Upper lobe of left lung (tissue), 6 donors: Measurements from ENCODE around the gene IGFL2. TPM values are rescaled to one million over a fixed set of nuclear protein-coding genes. Genes with fewer than 3 reads are reported as not detected.
A peak's percentile ranks its signal among the peaks of the same experiment; 100 is the strongest.
"Not testable (repeated sequence)": the region's sequence is repeated elsewhere in the genome, so short reads cannot be mapped to it uniquely, and the experiment has no call there.

Experiments
- ATAC-seq, 2 donors: fragments of 200-7000 bp; cut with Tn5 transposase; one replicate each; pipeline ENCODE4 v1.9.1; 2022; ENCODE audit warnings: mild to moderate bottlenecking in 2 of 2, moderate library complexity in 2 of 2; ENCODE audit not compliant: low FRiP score in 2 of 2
- DNase-seq, 2 donors: peaks; one replicate each; pipeline ENCODE4 v3.0.0-alpha.2; 2019 to 2020
- H3K27ac ChIP-seq, 4 donors: fragments of 200-600 bp; sonication (generic); one replicate each; pipeline ENCODE4 v1.5.1; 2016 to 2019
- H3K27me3 ChIP-seq, 4 donors: fragments of 200-600 bp; sonication (generic); one replicate each; pipeline ENCODE4 v1.5.1; 2017 to 2019
- H3K36me3 ChIP-seq, 4 donors: fragments of 200-600 bp; sonication (generic); one replicate each; pipeline ENCODE4 v1.5.1; 2016 to 2019
- H3K4me1 ChIP-seq, 4 donors: fragments of 200-600 bp; sonication (generic); one replicate each; pipeline ENCODE4 v1.5.1; 2018 to 2019
- H3K4me3 ChIP-seq, 4 donors: fragments of 200-600 bp; sonication (generic); one replicate each; pipeline ENCODE4 v1.5.1; 2017 to 2019; ENCODE audit warnings: mild to moderate bottlenecking in 2 of 4, moderate library complexity in 1 of 4
- H3K9me3 ChIP-seq, 4 donors: fragments of 200-600 bp; sonication (generic); one replicate each; pipeline ENCODE4 v1.5.1; 2018 to 2019
- EP300 ChIP-seq, 4 donors: sonication (generic); formaldehyde crosslinking; IDR thresholded peaks; one replicate each; pipeline ENCODE4 v1.5.1; 2017; ENCODE audit warnings: antibody characterized with exemption in 4 of 4, control low read depth in 2 of 4
- POLR2A ChIP-seq, 4 donors: fragments of 450-650 bp; IDR thresholded peaks; one replicate each; pipeline ENCODE4 v1.5.1; 2016 to 2017; ENCODE audit warnings: antibody characterized with exemption in 4 of 4, mild to moderate bottlenecking in 2 of 4
- POLR2AphosphoS5 ChIP-seq, 2 donors: sonication (generic); formaldehyde crosslinking; IDR thresholded peaks; one replicate each; pipeline ENCODE4 v1.5.1; 2017; ENCODE audit warnings: antibody characterized with exemption in 2 of 2
- WGBS, 2 donors: methylation state at CpG; one replicate each; pipeline ENCODE4 v1.1.5; 2017 to 2018; 5-methylcytosine and 5-hydroxymethylcytosine counted together
- total RNA-seq, 6 donors: library from RNA; depleted of rRNA in 4 of 6; stranded (reverse); fragments of >200 nt in 4 of 6; gene quantifications; one replicate each; pipeline versions ENCODE4 v1.1.0 to v1.2.1, GENCODE V29; 2016 to 2021
- TF ChIP-seq, protein P1 (sequence below), 6 experiments: fragments of 450-650 bp in 4 of 6; fragments of 200-600 bp in 2 of 6; sonication (generic) in 2 of 6; IDR thresholded peaks; one replicate each; pipeline ENCODE4 v1.5.1; 2016 to 2019; ENCODE audit warnings: antibody characterized with exemption in 6 of 6
- donor health status: DM: no; HTN: no; CAD: no; lungs with moderate emphysema.
- donor health status: DM: no; HTN: yes; CAD: no; lungs with severe emphysema.

Gene IGFL2
- total RNA-seq, 6 donors from 2014 or later, result 0.51 TPM; not detected in 5

DNA sequence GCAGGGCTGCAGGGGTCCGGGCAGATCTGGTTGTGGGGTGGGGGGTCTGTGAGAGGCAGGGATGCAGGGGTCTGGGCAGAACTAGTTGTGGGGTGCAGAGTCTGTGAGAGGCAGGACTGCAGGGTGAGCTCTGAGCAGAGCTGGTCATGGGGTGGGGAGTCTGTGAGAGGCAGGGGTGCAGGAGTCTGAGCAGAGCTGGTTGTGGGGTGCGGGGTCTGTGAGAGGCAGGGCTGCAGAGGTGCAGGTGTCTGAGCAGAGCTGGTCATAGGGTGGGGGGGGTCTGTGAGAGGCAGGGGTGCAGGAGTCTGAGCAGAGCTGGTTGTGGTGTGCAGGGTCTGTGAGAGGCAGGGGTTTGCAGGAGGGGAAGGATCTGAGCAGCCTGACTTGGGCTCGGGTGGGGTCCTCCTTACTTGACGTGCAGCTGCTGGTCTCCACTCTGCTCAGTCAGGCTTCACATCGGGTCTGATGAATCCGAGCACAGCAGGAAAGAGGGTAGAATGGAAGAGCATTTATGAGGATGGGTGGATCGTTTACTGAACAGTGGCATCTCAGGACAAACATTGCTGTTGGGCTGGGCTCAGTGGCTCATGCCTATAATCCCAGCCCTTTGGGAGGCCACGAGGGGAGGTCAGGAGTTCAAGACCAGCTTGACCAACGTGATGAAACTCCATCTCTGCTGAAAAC, 31.2 kb downstream of the IGFL2 start:
- Histone ChIP-seq H3K36me3 (no peaks in the 10 kb centered on the region), H3K4me3 (no peak overlapping the region), H3K27me3 (no peaks in the 10 kb centered on the region), H3K27ac (no peak overlapping the region), H3K4me1 (no peaks in the 10 kb centered on the region), H3K9me3 (no peaks in the 10 kb centered on the region)
- ATAC-seq (peak in 1 of 2 donors; percentile 30), DNase-seq (no peak)
- no peak for TF ChIP-seq POLR2A (IDR thresholded peaks at IDR 0.05)
- WGBS, 2 donors, result 60 to 66% methylated on average over 9 of the region's 9 CpGs

DNA sequence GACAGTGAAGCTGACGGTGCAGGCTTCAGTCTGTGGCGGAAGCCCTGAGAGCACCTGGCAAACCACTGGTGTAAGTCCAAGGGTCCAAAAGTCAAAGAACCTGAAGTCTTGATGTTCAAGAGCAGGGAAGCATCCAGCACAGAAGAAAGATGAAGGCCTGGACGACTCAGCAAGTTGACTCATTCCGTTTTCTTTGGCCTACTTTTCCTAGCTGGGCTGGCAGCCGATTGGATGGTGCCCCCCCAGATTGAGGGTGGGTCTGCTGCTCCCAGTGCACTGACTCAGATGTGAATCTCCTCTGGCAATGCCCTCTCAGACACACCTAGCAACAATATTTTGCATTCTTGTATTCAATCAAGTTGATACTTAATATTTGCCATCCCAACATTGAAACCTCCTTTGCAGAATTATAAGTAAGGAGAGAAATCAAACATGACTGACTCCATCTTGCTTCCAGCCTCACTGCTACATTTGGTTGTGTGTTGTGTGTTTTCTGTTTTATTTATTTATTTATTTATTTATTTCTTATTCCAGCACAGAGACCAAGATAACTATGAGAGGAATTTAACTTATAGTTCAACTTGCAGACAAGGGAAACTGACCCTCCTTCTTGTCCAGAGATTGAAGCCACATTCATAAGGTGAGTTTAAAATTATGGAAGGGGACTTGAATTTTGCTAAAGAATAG, 32.8 kb downstream of the IGFL2 start:
- no peak overlapping the region for H3K27ac ChIP-seq
- ATAC-seq (no peak), DNase-seq (no peak)
- H3K27me3 ChIP-seq, result no peaks in the 10 kb centered on the region
- WGBS, 2 donors, result 72 to 83% methylated on average over 5 of the region's 5 CpGs
- H3K9me3 ChIP-seq, result no peaks in the 10 kb centered on the region
- H3K36me3 ChIP-seq, result no peaks in the 10 kb centered on the region
- TF ChIP-seq, protein P1, sequence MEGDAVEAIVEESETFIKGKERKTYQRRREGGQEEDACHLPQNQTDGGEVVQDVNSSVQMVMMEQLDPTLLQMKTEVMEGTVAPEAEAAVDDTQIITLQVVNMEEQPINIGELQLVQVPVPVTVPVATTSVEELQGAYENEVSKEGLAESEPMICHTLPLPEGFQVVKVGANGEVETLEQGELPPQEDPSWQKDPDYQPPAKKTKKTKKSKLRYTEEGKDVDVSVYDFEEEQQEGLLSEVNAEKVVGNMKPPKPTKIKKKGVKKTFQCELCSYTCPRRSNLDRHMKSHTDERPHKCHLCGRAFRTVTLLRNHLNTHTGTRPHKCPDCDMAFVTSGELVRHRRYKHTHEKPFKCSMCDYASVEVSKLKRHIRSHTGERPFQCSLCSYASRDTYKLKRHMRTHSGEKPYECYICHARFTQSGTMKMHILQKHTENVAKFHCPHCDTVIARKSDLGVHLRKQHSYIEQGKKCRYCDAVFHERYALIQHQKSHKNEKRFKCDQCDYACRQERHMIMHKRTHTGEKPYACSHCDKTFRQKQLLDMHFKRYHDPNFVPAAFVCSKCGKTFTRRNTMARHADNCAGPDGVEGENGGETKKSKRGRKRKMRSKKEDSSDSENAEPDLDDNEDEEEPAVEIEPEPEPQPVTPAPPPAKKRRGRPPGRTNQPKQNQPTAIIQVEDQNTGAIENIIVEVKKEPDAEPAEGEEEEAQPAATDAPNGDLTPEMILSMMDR (IDR thresholded peaks at IDR 0.05), result no peak
- TF ChIP-seq POLR2AphosphoS5 (IDR thresholded peaks at IDR 0.05) (no peak), POLR2A (IDR thresholded peaks at IDR 0.05) (no peak), EP300 (IDR thresholded peaks at IDR 0.05) (no peak)
- no peak overlapping the region for H3K4me3 ChIP-seq
- no peaks in the 10 kb centered on the region for H3K4me1 ChIP-seq

DNA sequence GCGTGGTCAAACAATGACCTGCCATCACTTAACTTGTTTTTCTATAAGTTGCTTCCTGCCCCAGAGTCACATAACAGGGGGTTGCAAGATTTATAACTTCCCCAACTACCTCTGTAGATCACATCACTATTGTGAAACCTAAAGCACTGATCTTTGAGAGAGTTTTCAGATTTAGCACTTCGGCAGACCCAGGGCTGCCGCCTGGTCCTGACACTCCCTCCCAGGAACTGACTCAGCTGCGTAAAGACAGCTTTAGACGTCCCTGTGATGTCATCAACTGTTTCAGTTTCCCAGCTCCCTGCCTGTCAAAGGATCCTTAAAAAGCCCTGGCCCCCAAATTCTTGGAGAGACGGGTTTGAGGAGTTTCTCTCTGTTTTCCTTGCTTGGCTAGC, 33.3 kb downstream of the IGFL2 start:
- no peaks in the 10 kb centered on the region for H3K9me3 ChIP-seq
- H3K4me1 ChIP-seq, result no peaks in the 10 kb centered on the region
- WGBS, 2 donors, result 35 to 36% methylated on average over 3 to 6 of the region's 6 CpGs
- no peak for TF ChIP-seq POLR2AphosphoS5 (IDR thresholded peaks at IDR 0.05)
- no peak for TF ChIP-seq POLR2A (IDR thresholded peaks at IDR 0.05)
- TF ChIP-seq EP300 (IDR thresholded peaks at IDR 0.05), result no peak
- TF ChIP-seq, protein P1 (IDR thresholded peaks at IDR 0.05), result no peak
- H3K4me3 ChIP-seq, result no peak overlapping the region
- DNase-seq, result no peak
- peak in 1 of 2 donors; percentile 17 for ATAC-seq
- H3K36me3 ChIP-seq, result no peaks in the 10 kb centered on the region
- no peak overlapping the region for H3K27ac ChIP-seq
- no peaks in the 10 kb centered on the region for H3K27me3 ChIP-seq

DNA sequence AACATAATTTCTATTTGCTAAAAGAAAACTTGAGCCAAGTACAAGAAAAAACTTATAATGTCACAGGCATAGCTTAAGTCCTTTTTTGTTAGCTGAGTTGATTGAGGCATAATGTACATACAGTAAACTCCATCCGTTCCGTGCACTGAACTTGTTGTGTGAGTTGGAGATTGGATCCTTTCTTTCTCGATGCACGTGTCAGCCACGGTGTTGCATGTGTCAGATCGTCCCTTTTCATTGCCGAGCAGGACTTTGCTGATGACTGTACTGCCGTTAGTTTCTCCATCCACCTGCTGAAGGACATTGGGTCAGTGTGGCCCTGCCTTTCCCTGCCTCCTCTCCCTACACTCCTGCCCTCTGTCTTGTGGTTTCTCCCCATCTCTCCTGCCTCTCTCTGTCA, 34.4 kb downstream of the IGFL2 start:
- H3K36me3 ChIP-seq, result no peaks in the 10 kb centered on the region
- TF ChIP-seq POLR2AphosphoS5 (IDR thresholded peaks at IDR 0.05) (no peak), EP300 (IDR thresholded peaks at IDR 0.05) (no peak), POLR2A (IDR thresholded peaks at IDR 0.05) (no peak)
- TF ChIP-seq, protein P1 (IDR thresholded peaks at IDR 0.05), result no peak
- 80 to 84% methylated on average over 8 of the region's 8 CpGs for WGBS, 2 donors
- ATAC-seq, result no peak
- no peak overlapping the region for H3K27ac ChIP-seq
- H3K9me3 ChIP-seq, result no peaks in the 10 kb centered on the region
- H3K4me3 ChIP-seq, result no peak overlapping the region
- H3K4me1 ChIP-seq, result no peaks in the 10 kb centered on the region
- no peaks in the 10 kb centered on the region for H3K27me3 ChIP-seq
- no peak for DNase-seq

DNA sequence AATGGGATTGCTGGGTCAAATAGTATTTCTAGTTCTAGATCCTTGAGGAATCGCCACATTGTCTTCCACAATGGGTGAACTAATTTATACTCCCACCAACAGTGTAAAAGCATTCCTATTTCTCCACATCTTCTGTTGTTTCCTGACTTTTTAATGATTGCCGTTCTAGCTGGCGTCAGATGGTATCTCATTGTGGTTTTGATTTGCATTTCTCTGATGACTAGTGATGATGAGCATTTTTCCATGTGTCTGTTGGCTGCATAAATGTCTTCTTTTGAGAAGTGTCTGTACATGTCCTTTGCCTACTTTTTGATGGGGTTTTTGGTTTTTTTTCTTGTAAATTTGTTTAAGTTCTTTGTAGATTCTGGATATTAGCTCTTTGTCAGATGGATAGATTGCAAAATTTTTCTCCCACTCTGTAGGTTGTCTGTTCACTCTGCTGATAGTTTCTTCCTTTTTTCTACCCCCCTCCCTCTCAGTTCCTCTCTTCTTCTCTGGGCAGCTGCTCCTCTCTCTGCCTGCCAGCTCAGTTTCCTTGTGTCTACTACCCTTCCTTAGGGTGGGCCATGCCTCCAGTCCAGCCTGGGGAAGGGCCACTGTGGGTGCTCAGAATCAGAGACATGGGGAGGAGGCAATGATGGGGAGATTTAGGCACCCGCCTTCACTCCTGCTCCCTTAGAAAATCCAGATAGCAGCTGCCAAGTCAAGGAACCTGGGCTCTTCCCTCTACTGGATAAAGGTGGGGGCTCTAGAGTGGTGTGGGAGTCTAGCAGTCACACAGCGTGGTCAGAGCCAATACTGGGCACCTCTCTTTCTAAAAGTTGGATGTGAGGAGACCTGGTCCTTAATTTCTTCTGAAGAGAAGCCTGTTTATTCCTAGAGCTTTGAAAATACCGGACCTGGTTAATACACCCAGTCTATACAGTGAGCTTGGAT, 37.0 kb downstream of the IGFL2 start:
- WGBS, 2 donors, result 69 to 70% methylated on average over 6 of the region's 6 CpGs
- not testable (repeated sequence) for H3K4me3 ChIP-seq, H3K36me3 ChIP-seq, H3K27me3 ChIP-seq, DNase-seq, H3K9me3 ChIP-seq, H3K27ac ChIP-seq, H3K4me1 ChIP-seq
- ATAC-seq, result peak; percentile 15 to 45
